IMR-90 (cell line): ENCODE results near the gene MORF4L1.

Experiments
- CEBPB ChIP-seq: IDR thresholded peaks from 2 replicates; pipeline ENCODE4 v1.6.1; 2012; ENCODE audit warnings: low read depth, low read length, improper control_type of control experiment
- FOS ChIP-seq: fragments of 150-350 bp; IDR thresholded peaks from 2 replicates; pipeline ENCODE4 v1.6.1; 2016; ENCODE audit warnings: low read depth, low read length
- MAZ ChIP-seq: IDR thresholded peaks from 2 replicates; pipeline ENCODE4 v1.6.1; 2012; ENCODE audit warnings: low read depth, mild to moderate bottlenecking, low read length, improper control_type of control experiment, moderate library complexity, borderline replicate concordance
- MXI1 ChIP-seq: IDR thresholded peaks from 2 replicates; pipeline ENCODE4 v1.6.1; 2012; ENCODE audit warnings: low read depth, mild to moderate bottlenecking, low read length, moderate library complexity, borderline replicate concordance
- POLR2A ChIP-seq: IDR thresholded peaks from 2 replicates; pipeline ENCODE4 v1.6.1; 2012; ENCODE audit warnings: mild to moderate bottlenecking, low read depth, low read length
- RAD21 ChIP-seq: IDR thresholded peaks from 2 replicates; pipeline ENCODE4 v1.6.1; 2012; ENCODE audit warnings: low read length, improper control_type of control experiment
- RFX5 ChIP-seq: IDR thresholded peaks from 2 replicates; pipeline ENCODE4 v1.8.0; 2012; ENCODE audit warnings: low read depth, mild to moderate bottlenecking, low read length, moderate library complexity
- TF ChIP-seq, protein P1 (sequence below): conservative IDR thresholded peaks from 2 replicates; pipeline ENCODE4 v1.5.1; 2012; ENCODE audit warnings: mild to moderate bottlenecking, low read depth, low read length, improper control_type of control experiment
- TF ChIP-seq, protein P2 (sequence below): fragments of 150-350 bp; IDR thresholded peaks from 2 replicates; pipeline ENCODE4 v1.6.1; 2017; ENCODE audit warnings: mild to moderate bottlenecking, antibody characterized with exemption, low read length, low read depth
- TF ChIP-seq, protein P3 (sequence below): fragments of 150-350 bp; IDR thresholded peaks from 2 replicates; pipeline ENCODE4 v1.6.1; 2016; ENCODE audit warnings: low read depth, mild to moderate bottlenecking, low read length, moderate library complexity, borderline replicate concordance

DNA sequence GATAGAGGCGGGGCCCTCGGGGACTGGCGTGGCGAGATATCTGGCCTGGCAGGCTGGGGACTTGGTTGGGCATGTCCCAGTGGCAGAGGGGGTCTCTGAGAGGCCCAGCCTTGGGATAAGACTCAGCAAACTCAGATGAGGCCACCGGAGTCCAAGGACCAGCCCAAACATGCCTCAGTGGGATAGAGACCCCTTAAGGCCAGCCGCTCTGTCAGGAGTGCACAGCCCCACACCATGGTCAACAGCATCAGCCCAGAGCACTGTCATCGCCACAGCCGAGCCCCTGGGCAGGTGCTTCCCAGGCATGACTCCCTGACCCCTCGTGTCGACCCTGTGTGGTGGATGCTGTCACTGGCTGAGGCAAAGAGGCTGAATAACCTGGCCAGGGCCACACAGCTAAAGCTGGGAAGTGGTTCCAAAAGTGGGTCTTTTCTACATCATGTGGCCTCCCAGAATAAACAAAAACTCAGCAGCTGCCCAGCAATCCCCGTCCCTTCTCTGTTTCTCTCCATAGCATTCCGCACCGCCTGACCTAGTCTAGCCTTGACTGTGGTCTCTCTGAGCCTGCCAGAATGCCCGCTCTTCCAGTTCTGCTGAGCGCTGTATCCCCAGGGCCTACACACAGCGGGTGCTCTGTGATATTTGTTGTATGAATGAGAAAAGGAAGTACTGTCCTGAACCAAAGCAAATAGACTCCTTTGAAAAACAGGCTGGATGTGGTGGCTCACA, 57.0 kb downstream of the MORF4L1 start:
- TF ChIP-seq CEBPB (no peak), POLR2A (no peak), MAZ (no peak), RFX5 (no peak), MXI1 (no peak), FOS (no peak), RAD21 (no peak)
- TF ChIP-seq, protein P1, sequence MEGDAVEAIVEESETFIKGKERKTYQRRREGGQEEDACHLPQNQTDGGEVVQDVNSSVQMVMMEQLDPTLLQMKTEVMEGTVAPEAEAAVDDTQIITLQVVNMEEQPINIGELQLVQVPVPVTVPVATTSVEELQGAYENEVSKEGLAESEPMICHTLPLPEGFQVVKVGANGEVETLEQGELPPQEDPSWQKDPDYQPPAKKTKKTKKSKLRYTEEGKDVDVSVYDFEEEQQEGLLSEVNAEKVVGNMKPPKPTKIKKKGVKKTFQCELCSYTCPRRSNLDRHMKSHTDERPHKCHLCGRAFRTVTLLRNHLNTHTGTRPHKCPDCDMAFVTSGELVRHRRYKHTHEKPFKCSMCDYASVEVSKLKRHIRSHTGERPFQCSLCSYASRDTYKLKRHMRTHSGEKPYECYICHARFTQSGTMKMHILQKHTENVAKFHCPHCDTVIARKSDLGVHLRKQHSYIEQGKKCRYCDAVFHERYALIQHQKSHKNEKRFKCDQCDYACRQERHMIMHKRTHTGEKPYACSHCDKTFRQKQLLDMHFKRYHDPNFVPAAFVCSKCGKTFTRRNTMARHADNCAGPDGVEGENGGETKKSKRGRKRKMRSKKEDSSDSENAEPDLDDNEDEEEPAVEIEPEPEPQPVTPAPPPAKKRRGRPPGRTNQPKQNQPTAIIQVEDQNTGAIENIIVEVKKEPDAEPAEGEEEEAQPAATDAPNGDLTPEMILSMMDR, result no peak
- TF ChIP-seq, protein P2, sequence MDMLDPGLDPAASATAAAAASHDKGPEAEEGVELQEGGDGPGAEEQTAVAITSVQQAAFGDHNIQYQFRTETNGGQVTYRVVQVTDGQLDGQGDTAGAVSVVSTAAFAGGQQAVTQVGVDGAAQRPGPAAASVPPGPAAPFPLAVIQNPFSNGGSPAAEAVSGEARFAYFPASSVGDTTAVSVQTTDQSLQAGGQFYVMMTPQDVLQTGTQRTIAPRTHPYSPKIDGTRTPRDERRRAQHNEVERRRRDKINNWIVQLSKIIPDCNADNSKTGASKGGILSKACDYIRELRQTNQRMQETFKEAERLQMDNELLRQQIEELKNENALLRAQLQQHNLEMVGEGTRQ, result no peak
- TF ChIP-seq, protein P3, sequence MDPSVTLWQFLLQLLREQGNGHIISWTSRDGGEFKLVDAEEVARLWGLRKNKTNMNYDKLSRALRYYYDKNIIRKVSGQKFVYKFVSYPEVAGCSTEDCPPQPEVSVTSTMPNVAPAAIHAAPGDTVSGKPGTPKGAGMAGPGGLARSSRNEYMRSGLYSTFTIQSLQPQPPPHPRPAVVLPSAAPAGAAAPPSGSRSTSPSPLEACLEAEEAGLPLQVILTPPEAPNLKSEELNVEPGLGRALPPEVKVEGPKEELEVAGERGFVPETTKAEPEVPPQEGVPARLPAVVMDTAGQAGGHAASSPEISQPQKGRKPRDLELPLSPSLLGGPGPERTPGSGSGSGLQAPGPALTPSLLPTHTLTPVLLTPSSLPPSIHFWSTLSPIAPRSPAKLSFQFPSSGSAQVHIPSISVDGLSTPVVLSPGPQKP, result no peak
